HG03571 (cell line): ENCODE measurements around the gene WDR35.

ENCODE experiments used
- ATAC-seq: cut with Tn5 transposase; IDR thresholded peaks from one replicate; pipeline ENCODE4 v1.9.1; 2021; ENCODE audit not compliant: unreplicated experiment

The WDR35 gene

GRCh38 chr2:19872302-19872701 is 117.6 kb downstream of the WDR35 start:
- ATAC-seq = no peak

GRCh38 chr2:19871836-19872235 is 118.1 kb downstream of the WDR35 start:
- ATAC-seq = no peak

- no peak for ATAC-seq
Measured at GRCh38 chr2:19870792-19871191, 119.1 kb downstream of the WDR35 start.

DNA sequence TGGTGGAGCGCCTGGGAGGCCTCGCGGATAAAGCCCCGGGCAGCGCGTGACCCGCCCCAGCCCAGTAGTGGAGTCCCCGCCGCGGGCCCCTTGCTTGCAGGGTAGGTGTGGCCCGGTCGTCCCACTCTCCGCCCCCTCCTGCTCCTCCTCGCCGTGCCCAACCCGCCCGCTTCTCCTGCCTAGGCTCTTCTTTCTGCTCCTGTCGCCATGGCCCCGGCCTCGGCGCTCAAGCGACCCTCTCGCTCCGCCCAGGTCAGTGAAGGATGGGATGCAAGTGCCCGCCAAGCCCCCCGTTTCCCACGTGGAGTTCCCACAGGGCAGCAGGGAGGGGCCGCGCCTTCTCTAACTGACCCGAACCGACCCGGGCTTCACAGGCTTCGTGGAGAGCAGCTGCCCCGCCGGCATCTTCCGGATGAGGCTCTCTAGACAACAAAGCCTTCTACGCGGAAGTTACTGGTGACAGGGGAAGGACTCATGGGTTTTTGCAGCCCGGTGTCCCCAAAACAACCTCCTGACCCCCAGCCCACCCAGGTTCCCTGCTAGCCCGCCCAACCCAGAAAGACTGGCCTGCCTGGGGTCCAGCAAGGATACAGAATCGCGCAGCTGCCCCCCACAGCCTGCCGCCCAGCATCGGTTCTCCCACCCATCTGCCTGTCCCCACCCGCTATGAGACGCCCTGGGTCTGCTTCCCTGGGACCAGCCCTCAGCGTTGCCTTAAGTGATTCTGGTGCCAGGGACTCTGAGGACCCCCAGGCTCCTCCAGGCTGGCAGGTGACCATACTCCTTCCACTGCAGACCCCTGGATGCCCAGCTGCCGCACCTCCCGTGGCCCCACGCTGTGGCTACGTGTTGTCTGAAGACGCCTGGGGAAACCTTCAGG is 121.0 kb downstream of the WDR35 start:
- ATAC-seq = peak; percentile 75

- ATAC-seq = no peak
Measured at GRCh38 chr2:19868224-19868623, 121.7 kb downstream of the WDR35 start.

DNA sequence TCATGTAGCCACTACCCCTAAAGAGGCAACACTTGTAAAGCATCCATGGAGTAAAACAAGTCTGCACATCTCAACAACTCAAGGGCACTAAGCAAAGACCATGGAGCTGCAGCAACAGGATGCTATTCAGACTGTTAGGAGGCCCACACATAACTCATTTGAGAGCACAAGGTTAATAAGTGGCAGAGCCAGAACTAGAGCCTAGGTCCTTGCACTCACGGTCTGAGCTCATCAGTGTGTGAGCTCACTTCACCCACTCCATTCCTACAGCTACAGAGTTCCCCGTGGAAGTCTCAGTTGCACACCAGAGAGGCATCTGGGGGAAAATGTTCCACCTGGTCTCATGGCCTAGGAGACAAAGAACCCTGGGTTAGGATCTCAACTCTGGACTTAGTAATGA is 123.1 kb downstream of the WDR35 start:
- ATAC-seq = peak; percentile 55

GRCh38 chr2:19865151-19865550 is 124.8 kb downstream of the WDR35 start:
- no peak for ATAC-seq

GRCh38 chr2:19864381-19864780 is 125.5 kb downstream of the WDR35 start:
- no peak for ATAC-seq

- ATAC-seq = peak; percentile 63
Measured at GRCh38 chr2:19863303-19864041, 126.4 kb downstream of the WDR35 start.

DNA sequence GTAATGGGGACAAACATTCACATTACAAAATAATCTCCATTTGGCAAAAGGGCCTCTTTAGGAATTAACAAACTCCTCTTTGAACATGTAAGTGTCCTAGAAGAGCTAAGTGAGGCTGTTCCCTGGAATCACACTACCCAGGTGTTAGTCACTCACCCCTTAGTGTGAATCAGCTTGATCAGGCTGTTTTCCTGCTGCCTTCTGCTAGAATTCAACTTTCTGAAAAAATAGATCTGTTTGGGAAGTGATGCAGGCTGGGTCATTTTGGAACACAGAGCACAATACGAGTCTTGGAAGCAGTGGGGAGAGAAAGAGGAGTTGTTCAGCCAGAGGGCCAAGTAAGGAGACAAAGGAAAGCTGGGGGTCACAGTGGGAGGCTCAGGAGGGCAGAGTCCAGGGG is 128.1 kb downstream of the WDR35 start:
- no peak for ATAC-seq
